Measurements from ENCODE around the gene SAFB. TPM values are rescaled to one million over a fixed set of nuclear protein-coding genes. Genes with fewer than 3 reads are reported as not detected.

The SAFB gene
- polyA plus RNA-seq, 3 donors: 152 to 176 (median 154) TPM

- no peak for DNase-seq (ENCODE audit: extremely low read depth in 1 of 11, low read depth in 9 of 11, low spot score in 4 of 11)
Measured at GRCh38 chr19:5703819-5704818, 81.2 kb downstream of the SAFB start.

DNA sequence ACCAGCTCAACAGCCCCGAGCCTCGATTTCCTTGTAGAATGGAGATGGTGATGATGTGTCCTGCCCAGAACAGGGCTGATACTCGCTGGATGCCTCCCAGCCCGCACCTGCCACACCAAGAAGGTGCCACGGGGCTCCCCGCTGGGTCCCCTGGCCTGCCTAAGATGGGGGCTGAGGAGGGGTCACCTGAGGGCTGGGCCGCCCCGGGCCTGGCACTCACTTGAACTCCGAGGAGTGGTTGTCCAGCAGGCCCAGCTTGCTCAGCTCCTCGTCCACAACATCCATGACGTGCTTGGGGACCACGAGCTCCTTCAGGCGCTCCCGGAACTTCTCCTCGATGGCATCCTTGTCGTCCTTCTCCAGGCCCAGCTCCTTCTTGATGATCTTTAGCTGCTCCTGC lies 82.7 kb downstream of the SAFB start:
- DNase-seq (ENCODE audit: extremely low read depth in 1 of 11, low read depth in 9 of 11, low spot score in 4 of 11): no peak

DNA sequence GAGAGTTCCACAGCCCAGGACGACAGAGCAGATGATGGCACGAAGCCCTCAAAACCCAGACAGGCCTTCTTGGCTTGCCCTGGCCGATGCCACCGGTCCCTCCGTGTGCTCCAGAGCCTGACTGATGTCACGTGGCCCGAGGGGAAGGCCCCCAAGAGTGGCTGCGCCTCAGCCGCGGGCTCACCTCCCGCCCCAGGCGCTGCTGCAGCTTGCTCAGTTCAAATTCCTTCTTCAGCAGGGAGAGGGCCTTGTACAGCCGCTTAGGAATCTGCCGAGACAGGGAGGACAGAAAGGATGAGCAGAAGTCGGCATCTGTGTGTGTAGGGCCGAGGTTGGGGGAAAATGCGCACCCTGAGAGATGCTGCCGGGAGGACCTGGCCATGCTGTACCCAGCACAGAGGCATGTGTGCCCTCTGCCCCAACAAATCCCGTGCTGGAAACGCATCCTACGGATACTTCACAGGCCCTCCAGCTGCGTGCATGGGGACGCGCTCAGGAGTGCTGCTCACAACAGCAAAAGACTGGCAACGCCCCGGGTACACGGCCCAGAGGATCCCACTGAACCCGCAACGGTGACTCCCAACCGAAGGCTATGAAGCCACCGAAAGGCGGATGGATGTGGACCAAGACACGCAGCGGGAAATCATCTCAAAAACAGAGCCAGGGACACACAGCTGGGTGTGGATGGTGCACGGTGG lies 84.1 kb downstream of the SAFB start:
- no peak for DNase-seq (ENCODE audit: extremely low read depth in 1 of 11, low read depth in 9 of 11, low spot score in 4 of 11)

DNA sequence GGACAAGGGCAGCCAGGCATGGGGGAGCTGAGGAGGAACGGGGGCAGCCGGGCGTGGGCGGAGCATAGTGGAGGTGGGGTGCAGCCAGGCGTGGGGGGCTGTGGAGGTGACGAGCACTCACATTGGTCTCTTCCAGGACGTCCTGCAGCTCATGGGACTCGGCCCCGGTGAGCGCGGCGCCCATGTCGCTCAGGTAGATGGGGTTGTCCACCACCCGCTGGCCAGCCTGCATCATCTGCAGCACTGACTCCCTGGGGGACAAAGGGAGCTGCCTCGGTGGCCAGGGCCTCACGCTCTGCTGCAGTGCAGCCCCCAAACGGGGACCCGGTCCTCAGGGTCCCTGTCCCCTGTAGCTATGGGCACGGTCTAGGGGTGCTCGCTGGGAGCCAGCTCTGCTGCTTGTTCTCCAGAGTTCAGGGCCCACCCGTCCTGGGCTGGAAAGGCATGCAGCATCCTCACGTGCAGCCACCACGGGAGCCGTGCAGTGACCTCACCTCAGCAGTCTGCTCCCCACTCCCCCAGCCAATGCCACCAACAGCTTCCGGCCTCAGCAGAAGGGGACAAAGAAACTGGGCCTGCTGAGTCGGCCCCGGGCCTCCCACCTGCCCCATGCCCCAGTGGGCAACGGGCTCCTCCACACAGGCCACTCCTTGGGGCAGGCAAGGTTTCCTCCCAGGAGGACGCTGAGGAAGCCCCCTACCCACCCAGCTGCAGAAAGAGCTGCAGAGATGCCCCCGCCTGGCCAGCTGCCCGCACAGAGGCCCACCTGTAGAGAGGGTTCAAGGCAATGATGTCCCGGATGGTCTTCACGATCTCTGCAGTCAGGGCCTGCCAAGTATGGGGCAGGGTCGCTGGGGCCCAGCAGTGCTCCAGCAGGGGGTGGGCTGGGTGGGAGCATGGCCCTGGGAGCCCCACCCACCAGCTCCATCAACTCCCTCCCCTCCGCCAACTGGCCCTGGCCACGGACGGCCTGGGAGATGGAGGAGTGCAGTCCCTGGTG lies 85.0 kb downstream of the SAFB start:
- DNase-seq (ENCODE audit: extremely low read depth in 1 of 11, low read depth in 9 of 11, low spot score in 4 of 11): no peak

DNA sequence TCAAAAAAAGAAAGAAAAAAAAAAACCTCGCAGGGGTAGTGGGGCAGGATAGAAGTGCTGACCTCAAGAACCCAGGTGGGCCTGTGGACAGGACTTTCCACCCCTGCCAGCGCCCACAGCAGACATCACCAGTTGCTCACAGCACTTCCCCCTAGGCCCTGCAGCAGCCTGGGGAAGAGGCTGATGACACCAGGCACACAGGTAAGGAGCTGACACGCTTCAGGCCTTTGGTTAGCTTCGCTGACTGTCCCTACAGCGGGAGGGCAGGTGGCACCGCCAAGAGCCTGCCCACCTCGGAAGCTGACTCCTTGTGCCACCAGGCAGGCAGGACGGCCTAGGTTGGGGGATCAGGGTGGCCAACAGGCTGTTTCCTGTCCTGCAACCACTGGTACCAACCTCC lies 88.1 kb downstream of the SAFB start:
- no peak for DNase-seq (ENCODE audit: extremely low read depth in 1 of 11, low read depth in 9 of 11, low spot score in 4 of 11)

GRCh38 chr19:5711713-5712161 lies 88.9 kb downstream of the SAFB start:
- DNase-seq (ENCODE audit: extremely low read depth in 1 of 11, low read depth in 9 of 11, low spot score in 4 of 11): no peak

- DNase-seq (ENCODE audit: extremely low read depth in 1 of 11, low read depth in 9 of 11, low spot score in 4 of 11): no peak
Measured at GRCh38 chr19:5713228-5713627, 90.3 kb downstream of the SAFB start.

DNA sequence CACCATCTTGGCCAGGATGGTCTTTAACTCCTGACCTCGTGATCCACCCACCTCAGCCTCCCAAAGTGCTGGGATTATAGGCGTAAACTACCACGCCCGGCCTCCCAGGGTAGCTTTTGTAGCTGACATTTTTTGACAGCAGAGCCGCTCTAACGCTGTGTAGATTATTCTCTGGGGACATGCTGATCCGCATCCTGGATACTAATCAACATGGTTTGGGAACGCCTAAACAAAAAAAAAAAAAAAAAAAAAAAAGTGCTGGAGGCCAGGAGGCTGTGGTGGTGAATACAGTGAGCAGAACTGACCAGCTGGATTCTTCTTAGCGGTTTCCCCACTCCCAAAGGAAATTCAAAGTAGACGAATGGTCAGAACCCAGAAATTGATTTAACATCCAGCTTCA lies 91.9 kb downstream of the SAFB start:
- no peak for DNase-seq (ENCODE audit: extremely low read depth in 1 of 11, low read depth in 9 of 11, low spot score in 4 of 11)

DNA sequence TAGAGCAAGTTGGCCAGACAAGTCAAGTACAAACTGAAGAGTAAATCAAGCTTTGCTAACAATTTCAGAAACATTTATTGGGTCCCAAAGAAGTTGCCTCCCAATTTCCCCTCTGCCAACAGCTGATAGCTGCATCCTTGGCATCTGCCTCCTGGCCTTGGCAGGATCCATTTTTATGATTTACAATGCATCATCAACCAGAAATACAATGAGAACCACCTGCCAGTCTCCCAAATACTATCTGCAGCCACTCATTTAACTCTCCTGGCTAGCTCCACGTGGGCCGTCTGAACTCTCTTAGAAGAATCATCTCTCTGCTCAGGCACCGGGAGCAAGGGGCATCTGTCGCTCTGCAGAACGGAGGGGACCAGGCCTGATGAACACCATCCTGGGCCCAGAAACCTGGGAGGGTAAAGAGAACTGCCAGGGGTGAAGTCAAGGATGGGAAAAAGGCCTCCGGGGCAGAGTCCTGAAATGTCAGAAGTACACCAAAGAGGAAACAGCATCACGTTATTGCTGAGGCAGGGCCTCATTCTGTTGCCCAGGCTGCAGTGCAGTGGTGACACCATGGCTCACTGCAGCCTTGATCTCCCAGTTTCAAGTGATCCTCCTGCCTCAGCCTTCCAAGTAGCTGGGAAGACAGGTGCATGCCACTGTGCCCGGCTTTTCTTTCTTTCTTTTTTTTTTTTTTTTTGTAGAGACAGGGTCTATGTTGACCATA lies 94.5 kb downstream of the SAFB start:
- no peak for DNase-seq (ENCODE audit: extremely low read depth in 1 of 11, low read depth in 9 of 11, low spot score in 4 of 11)

Other genes with a start within 250 kb of the SAFB start
- not detected for gene ZNRF4, start 167.7 kb upstream of the SAFB start, polyA plus RNA-seq (ENCODE audit: insufficient read length in 3 of 3)
- 1 to 10 TPM in 1 of 3 donors, under 1 TPM in 2; 0.49 to 1.0 (median 0.65) TPM for gene TINCR, start 55.1 kb upstream of the SAFB start, polyA plus RNA-seq (ENCODE audit: insufficient read length in 3 of 3)
- 100 to 1,000 TPM in 1 of 3 donors, 10 to 100 TPM in 2; 77.7 to 108 (median 84.4) TPM for gene SAFB2, start 307 bp upstream of the SAFB start, polyA plus RNA-seq (ENCODE audit: insufficient read length in 3 of 3)
- 10 to 100 TPM; 26.1 to 53.3 (median 45.5) TPM for gene MICOS13, start 57.4 kb downstream of the SAFB start, polyA plus RNA-seq (ENCODE audit: insufficient read length in 3 of 3)
- 10 to 100 TPM in 2 of 3 donors, 1 to 10 TPM in 1; 8.2 to 14.0 (median 12.0) TPM for gene HSD11B1L, start 57.9 kb downstream of the SAFB start, polyA plus RNA-seq (ENCODE audit: insufficient read length in 3 of 3)
- 1,000 to 10,000 TPM in 1 of 3 donors, 100 to 1,000 TPM in 2; 596 to 1,019 (median 781) TPM for gene RPL36, start 67.2 kb downstream of the SAFB start, polyA plus RNA-seq (ENCODE audit: insufficient read length in 3 of 3)
- 10 to 100 TPM; 44.3 to 75.0 (median 68.9) TPM for gene LONP1, start 97.1 kb downstream of the SAFB start, polyA plus RNA-seq (ENCODE audit: insufficient read length in 3 of 3)
- not detected for gene CATSPERD, start 97.6 kb downstream of the SAFB start, polyA plus RNA-seq (ENCODE audit: insufficient read length in 3 of 3)
- 1 to 10 TPM; 2.4 to 5.0 (median 2.5) TPM for gene PRR22, start 161.7 kb downstream of the SAFB start, polyA plus RNA-seq (ENCODE audit: insufficient read length in 3 of 3)
- 10 to 100 TPM; 21.2 to 35.0 (median 31.2) TPM for gene DUS3L, start 168.1 kb downstream of the SAFB start, polyA plus RNA-seq (ENCODE audit: insufficient read length in 3 of 3)
- 1 to 10 TPM; 2.3 to 3.8 (median 3.6) TPM for gene NRTN, start 182.0 kb downstream of the SAFB start, polyA plus RNA-seq (ENCODE audit: insufficient read length in 3 of 3)
- 10 to 100 TPM; 10.4 to 20.7 (median 14.1) TPM for gene FUT6, start 216.6 kb downstream of the SAFB start, polyA plus RNA-seq (ENCODE audit: insufficient read length in 3 of 3)
- 1 to 10 TPM in 1 of 3 donors, under 1 TPM in 2; 0.40 to 1.9 (median 0.89) TPM for gene FUT3, start 228.4 kb downstream of the SAFB start, polyA plus RNA-seq (ENCODE audit: insufficient read length in 3 of 3)
- gene FUT5, start 247.5 kb downstream of the SAFB start, polyA plus RNA-seq (ENCODE audit: insufficient read length in 3 of 3): under 1 TPM in 2 of 3 donors, not detected in 1; 0.06 to 0.17 TPM